Mesothelial cell of epicardium (in vitro differentiated cells): ENCODE data around the gene TANGO2. TPM values are rescaled to one million over a fixed set of nuclear protein-coding genes. Genes with fewer than 3 reads are reported as not detected.

Experiments used
- DNase-seq, 2 experiments: peaks; one replicate each; pipeline ENCODE4 v3.0.0; 2021; ENCODE audit warnings: low spot score in 2 of 2; ENCODE audit not compliant: unreplicated experiment in 2 of 2
- H3K27ac Mint-ChIP-seq: 2 replicates; pipeline ENCODE4 v1.8.0; 2021; ENCODE audit warnings: mixed read lengths
- H3K27me3 Mint-ChIP-seq: 2 replicates; pipeline ENCODE4 v1.8.0; 2021; ENCODE audit warnings: low read depth, mixed read lengths
- H3K36me3 Mint-ChIP-seq: 2 replicates; pipeline ENCODE4 v1.8.0; 2021; ENCODE audit warnings: mixed read lengths
- H3K4me1 Mint-ChIP-seq: 2 replicates; pipeline ENCODE4 v1.8.0; 2021; ENCODE audit warnings: mixed read lengths
- H3K4me3 Mint-ChIP-seq: 2 replicates; pipeline ENCODE4 v1.8.0; 2021; ENCODE audit warnings: mild to moderate bottlenecking, moderate library complexity, mixed read lengths
- H3K9me3 Mint-ChIP-seq: 2 replicates; pipeline ENCODE4 v1.8.0; 2021; ENCODE audit warnings: mixed read lengths
- total RNA-seq: library from RNA; stranded (reverse); gene quantifications from 3 replicates; pipeline ENCODE4 v1.2.1, GENCODE V29; 2021
- TF ChIP-seq, protein P1 (sequence below): fragments of 200-600 bp; sonication (generic); IDR thresholded peaks from one replicate; pipeline ENCODE4 v1.5.0; 2021; ENCODE audit warnings: antibody characterized with exemption; ENCODE audit not compliant: unreplicated experiment

Gene TANGO2
- total RNA-seq, 1 donor from 2014 or later, result 15.6 TPM

DNA sequence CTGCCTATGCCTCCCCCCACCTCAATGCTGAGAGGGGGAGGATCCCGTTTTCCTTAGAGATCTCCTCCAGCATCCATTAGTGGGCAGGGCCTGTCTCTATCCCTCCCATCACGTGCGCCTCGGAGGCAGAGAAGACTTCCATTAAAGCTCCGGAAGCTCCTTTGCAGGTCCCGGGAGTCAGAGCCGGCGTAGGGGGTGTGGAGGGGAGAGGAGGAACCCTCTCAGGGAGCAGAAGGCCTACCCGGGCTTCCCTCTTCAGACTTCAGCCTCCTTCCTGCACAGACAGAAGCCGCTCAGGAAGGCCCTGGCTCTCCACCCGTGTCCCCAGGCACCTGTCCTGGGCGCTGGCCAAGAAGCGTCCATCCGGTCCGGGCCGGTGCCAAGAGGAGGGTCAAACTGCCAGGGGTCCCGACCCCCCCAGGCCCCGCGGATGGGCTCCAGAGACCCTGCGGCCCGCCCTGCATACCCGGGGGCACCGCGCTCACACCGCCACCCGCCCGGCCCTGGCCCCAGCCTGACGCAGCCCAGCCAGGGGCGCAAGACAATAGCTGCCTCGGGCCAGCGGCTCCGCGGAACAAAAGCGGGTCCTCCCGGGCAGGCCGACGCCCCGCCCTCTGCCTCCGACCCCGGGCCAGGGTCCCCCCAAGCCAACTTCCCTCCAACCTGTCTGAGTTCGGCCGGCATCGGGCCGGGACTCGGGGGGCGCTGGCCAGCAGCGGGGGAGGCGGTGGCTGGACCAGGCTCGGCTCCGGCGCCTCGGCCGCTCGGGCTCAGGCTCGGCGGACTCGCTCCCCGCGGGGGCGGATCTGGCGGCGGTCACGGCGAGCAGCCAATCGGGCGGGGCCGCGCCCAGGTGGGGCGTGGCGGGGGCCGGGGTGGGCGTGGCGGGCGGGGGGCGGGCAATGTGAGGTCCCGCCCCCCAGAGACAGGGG is 34.2 kb upstream of the TANGO2 start:
- peaks cover 18% of the 10 kb centered on the region for H3K4me1 Mint-ChIP-seq
- TF ChIP-seq, protein P1, sequence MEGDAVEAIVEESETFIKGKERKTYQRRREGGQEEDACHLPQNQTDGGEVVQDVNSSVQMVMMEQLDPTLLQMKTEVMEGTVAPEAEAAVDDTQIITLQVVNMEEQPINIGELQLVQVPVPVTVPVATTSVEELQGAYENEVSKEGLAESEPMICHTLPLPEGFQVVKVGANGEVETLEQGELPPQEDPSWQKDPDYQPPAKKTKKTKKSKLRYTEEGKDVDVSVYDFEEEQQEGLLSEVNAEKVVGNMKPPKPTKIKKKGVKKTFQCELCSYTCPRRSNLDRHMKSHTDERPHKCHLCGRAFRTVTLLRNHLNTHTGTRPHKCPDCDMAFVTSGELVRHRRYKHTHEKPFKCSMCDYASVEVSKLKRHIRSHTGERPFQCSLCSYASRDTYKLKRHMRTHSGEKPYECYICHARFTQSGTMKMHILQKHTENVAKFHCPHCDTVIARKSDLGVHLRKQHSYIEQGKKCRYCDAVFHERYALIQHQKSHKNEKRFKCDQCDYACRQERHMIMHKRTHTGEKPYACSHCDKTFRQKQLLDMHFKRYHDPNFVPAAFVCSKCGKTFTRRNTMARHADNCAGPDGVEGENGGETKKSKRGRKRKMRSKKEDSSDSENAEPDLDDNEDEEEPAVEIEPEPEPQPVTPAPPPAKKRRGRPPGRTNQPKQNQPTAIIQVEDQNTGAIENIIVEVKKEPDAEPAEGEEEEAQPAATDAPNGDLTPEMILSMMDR, result no peak
- H3K27me3 Mint-ChIP-seq, result no peaks in the 10 kb centered on the region
- no peaks in the 10 kb centered on the region for H3K9me3 Mint-ChIP-seq
- no peak overlapping the region for H3K27ac Mint-ChIP-seq
- peak overlapping the region; percentile 74 for H3K4me3 Mint-ChIP-seq
- no peaks in the 10 kb centered on the region for H3K36me3 Mint-ChIP-seq
- DNase-seq, result peak; percentile 80 to 81

DNA sequence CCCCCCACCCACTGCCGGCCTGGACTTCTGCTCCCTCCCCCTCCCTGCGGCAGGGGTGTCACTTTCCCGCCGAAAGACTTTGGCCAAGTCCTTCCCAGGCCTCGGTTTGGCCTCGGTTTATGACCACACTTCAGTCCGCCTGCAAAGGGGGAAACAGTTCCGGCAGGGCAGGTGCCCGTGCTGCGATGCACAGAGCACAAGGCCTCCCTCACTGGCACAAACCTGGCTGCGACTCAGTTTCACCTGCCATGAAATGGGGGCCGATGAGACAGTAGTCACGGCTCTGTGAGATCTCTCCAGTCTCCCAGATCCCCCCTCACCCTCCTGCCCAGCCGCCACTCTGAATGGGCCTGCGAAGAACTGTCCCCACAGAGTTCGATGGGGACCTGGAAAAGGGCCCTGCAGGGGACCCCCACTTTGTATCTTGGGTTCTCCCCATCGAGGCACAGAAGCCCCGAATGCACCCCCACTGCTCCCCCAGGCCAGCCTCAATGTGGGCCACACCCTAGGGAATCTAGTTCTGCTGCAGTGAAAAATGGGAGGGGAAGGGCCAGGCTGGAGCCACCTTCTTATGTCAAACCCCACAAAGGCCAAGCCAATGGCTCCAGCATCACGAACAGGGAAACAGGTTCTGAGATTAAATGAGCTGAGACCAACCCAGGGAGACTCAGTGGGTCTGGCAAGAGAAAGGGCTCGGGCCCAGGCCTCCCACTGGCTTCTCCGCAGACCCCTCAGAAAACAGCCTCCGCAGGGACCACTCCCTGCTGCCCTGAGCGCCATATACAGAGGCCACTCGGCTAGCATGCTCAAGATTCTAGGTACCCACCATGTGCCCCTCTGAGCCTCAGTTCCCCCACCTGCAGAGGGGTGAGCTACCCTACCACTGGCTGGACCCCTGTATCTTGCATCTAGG is 33.3 kb upstream of the TANGO2 start:
- H3K4me1 Mint-ChIP-seq, result peaks cover 18% of the 10 kb centered on the region
- H3K36me3 Mint-ChIP-seq, result no peaks in the 10 kb centered on the region
- H3K4me3 Mint-ChIP-seq, result peak overlapping the region; percentile 52
- DNase-seq, result no peak
- H3K9me3 Mint-ChIP-seq, result no peaks in the 10 kb centered on the region
- TF ChIP-seq, protein P1, result no peak
- no peaks in the 10 kb centered on the region for H3K27me3 Mint-ChIP-seq
- H3K27ac Mint-ChIP-seq, result no peak overlapping the region

DNA sequence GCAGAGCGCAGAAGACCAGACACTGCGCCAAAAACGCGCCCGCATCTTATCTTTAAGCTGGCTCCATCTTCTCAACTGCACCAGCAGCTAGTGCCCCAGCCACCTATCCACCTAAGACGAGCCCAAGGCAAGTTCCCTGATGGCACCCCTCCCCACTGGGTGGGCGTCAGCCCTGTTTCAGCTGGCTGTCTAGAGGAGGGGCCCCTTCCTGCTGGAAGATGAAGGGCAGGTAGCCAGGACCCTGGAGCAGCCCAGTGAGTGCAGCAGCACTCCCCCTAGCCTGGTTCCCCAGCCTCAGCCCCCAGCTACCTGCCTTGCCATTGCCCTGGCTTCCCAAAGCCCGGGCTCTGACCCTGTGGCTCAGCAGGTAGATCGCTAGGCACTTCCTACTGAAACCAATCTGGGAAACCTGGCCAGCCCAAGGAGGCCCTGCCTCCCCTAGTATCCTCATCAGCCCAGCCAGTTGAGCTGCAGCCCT is 32.5 kb upstream of the TANGO2 start:
- H3K27ac Mint-ChIP-seq, result no peak overlapping the region

DNA sequence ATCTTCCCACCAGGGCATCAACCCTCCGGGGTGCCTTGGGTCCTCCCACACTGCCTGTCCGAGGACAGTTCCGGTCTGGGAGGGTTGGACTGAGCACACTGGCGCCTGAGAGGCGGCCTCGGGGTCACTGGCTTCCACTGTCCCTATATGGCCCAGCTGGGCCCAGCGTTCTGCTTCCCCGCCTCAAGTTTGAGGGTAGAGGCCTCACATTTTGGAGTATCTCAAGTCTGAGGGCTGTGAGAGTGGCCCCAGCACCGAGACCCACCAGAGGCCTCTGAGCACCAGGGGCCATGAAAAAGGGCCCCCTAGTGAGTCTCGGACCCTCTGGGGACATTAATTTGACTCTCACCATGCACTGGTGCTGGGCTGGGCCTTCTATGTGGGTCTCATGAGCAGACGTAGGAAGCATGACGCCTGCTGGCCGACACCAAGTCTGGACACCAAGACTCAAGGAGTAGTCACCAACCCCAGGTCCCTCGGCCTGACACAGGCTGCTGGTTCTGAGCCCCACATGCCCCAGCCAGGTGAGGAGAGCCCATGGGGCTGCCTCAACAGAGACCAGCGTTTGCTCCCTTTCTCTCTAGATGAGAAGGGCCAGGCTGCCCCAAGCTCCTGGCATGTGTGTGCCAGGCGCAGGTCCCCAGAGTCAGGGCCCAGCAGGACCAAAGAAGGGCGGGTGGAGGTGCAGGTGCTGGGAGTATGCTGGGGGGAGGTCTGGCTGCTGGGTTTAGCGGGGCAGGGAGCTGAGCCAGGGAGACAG is 31.8 kb upstream of the TANGO2 start:
- TF ChIP-seq, protein P1, result no peak
- no peak for DNase-seq
- H3K4me3 Mint-ChIP-seq, result no peak overlapping the region
- H3K4me1 Mint-ChIP-seq, result peaks cover 11% of the 10 kb centered on the region
- no peaks in the 10 kb centered on the region for H3K36me3 Mint-ChIP-seq
- H3K27me3 Mint-ChIP-seq, result no peaks in the 10 kb centered on the region
- no peak overlapping the region for H3K27ac Mint-ChIP-seq
- no peaks in the 10 kb centered on the region for H3K9me3 Mint-ChIP-seq

More for the DNA sequence above, 32.5 kb upstream of the TANGO2 start:
- no peak for DNase-seq
- Mint-ChIP-seq H3K9me3 (no peaks in the 10 kb centered on the region), H3K27me3 (no peaks in the 10 kb centered on the region), H3K4me1 (peaks cover 16% of the 10 kb centered on the region), H3K36me3 (no peaks in the 10 kb centered on the region), H3K4me3 (peak overlapping the region; percentile 47)
- TF ChIP-seq, protein P1, result no peak

- Mint-ChIP-seq H3K4me1 (peaks cover 10% of the 10 kb centered on the region), H3K4me3 (no peak overlapping the region), H3K27me3 (no peaks in the 10 kb centered on the region), H3K27ac (no peak overlapping the region), H3K9me3 (no peaks in the 10 kb centered on the region), H3K36me3 (no peaks in the 10 kb centered on the region)
- TF ChIP-seq, protein P1, result no peak
- DNase-seq, result no peak
Observed at GRCh38 chr22:19989725-19990067, 31.2 kb upstream of the TANGO2 start.
